Nephron (organoid): ENCODE results near the gene BAIAP2L2.

ENCODE experiments used
- H3K27ac Mint-ChIP-seq, 3 experiments: 2 replicates each; pipeline ENCODE4 v1.8.0; 2020; ENCODE audit warnings: mixed read lengths in 3 of 3, mild to moderate bottlenecking in 2 of 3, moderate library complexity in 1 of 3
- H3K27me3 Mint-ChIP-seq: 2 replicates; pipeline ENCODE4 v1.8.0; 2021; ENCODE audit warnings: low read depth, mild to moderate bottlenecking, moderate library complexity, mixed read lengths
- H3K36me3 Mint-ChIP-seq: 2 replicates; pipeline ENCODE4 v1.8.0; 2020; ENCODE audit warnings: low read depth, mixed read lengths
- H3K4me1 Mint-ChIP-seq: 2 replicates; pipeline ENCODE4 v1.8.0; 2020; ENCODE audit warnings: mixed read lengths
- H3K4me3 Mint-ChIP-seq, 3 experiments: 2 replicates each; pipeline ENCODE4 v1.8.0; 2020; ENCODE audit warnings: mild to moderate bottlenecking in 3 of 3, mixed read lengths in 3 of 3, moderate library complexity in 2 of 3
- H3K9me3 Mint-ChIP-seq: 2 replicates; pipeline ENCODE4 v1.8.0; 2020; ENCODE audit warnings: mixed read lengths
- CTCF ChIP-seq, 3 experiments: fragments of 200-600 bp; sonication (generic); IDR thresholded peaks; one replicate each; pipeline ENCODE4 v1.5.0; 2021; ENCODE audit warnings: antibody characterized with exemption in 3 of 3; ENCODE audit not compliant: unreplicated experiment in 3 of 3

Gene BAIAP2L2

DNA sequence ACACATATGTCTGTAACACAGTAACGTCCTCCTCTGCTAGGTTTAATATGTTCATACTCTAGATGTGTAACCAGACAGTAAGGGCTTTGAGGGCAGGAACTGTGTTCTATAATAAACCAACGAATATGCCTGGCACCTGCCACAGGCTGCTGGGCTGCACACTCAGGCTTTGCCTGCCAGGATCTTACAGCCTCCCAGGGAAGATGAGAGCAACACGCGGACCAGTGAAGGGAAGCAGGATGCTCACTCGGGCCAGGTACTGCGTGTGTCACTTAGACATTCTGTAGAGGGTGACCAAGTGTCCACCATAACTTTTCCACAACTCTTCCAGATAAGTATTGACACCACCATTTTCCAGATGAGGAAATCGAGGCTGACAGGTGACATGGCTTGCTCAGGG is 21.7 kb upstream of the BAIAP2L2 start:
- Mint-ChIP-seq H3K27ac (no peak overlapping the region), H3K36me3 (peaks cover 28% of the 10 kb centered on the region), H3K4me3 (no peak overlapping the region), H3K4me1 (no peaks in the 10 kb centered on the region), H3K27me3 (no peaks in the 10 kb centered on the region), H3K9me3 (no peaks in the 10 kb centered on the region)
- TF ChIP-seq CTCF (IDR thresholded peaks at IDR 0.05; ENCODE audit: unreplicated experiment in 3 of 3) = no peak

DNA sequence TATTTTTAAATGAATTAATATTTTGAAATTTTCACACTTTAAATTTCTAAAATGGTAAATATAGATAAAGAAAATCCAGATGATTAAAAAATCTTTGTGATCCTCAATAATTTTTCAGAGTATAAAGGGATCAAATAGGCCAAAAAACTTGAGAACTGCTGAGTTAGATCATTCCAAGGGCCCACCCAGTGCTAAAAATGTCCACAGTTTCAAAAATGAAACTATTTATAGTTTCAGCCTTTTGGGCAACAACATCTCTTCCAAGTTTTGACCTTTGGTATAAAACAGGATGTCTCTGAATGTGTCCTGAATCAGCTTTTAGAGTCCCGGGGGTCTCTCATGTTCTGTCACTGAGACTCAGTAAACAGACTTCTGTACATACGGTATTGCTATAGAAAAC is 20.9 kb upstream of the BAIAP2L2 start:
- Mint-ChIP-seq H3K27me3 (no peaks in the 10 kb centered on the region), H3K4me1 (no peaks in the 10 kb centered on the region), H3K4me3 (no peak overlapping the region), H3K9me3 (no peaks in the 10 kb centered on the region), H3K36me3 (peaks cover 28% of the 10 kb centered on the region), H3K27ac (no peak overlapping the region)
- no peak for TF ChIP-seq CTCF (IDR thresholded peaks at IDR 0.05; ENCODE audit: unreplicated experiment in 3 of 3)

- Mint-ChIP-seq H3K4me1 (no peaks in the 10 kb centered on the region), H3K27ac (no peak overlapping the region), H3K27me3 (no peaks in the 10 kb centered on the region), H3K36me3 (peaks cover 16% of the 10 kb centered on the region), H3K4me3 (no peak overlapping the region), H3K9me3 (no peaks in the 10 kb centered on the region)
- TF ChIP-seq CTCF (IDR thresholded peaks at IDR 0.05; ENCODE audit: unreplicated experiment in 3 of 3) = no peak
Measured at GRCh38 chr22:38129856-38130255, 19.4 kb upstream of the BAIAP2L2 start.

DNA sequence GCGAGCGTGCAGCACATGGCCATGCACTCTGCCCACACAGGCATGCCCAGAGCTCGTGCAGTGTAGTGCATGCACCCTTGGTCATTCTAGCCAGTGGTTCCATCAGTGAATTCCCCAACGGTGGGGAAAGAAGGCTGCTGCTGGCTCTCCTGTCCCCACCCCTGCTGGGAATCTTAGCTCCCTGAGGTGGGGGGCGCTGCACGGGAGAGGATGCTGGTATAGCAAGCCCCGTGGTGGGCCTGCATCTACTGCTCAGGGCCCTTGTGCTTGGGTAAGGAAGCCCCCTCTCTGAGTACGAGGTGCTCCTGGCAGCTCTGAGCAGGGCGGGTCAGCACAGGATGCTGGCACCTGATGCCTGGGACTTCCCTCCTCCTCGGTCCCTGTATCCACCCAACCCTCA is 18.5 kb upstream of the BAIAP2L2 start:
- H3K4me1 Mint-ChIP-seq = no peaks in the 10 kb centered on the region
- H3K4me3 Mint-ChIP-seq = no peak overlapping the region
- peaks cover 10% of the 10 kb centered on the region for H3K36me3 Mint-ChIP-seq
- no peak overlapping the region for H3K27ac Mint-ChIP-seq
- no peaks in the 10 kb centered on the region for H3K9me3 Mint-ChIP-seq
- no peak for TF ChIP-seq CTCF (IDR thresholded peaks at IDR 0.05; ENCODE audit: unreplicated experiment in 3 of 3)
- no peaks in the 10 kb centered on the region for H3K27me3 Mint-ChIP-seq

GRCh38 chr22:38127869-38128268 is 17.4 kb upstream of the BAIAP2L2 start:
- Mint-ChIP-seq H3K36me3 (peaks cover 5% of the 10 kb centered on the region), H3K27ac (no peak overlapping the region), H3K4me1 (no peaks in the 10 kb centered on the region), H3K27me3 (no peaks in the 10 kb centered on the region), H3K4me3 (no peak overlapping the region), H3K9me3 (no peaks in the 10 kb centered on the region)
- no peak for TF ChIP-seq CTCF (IDR thresholded peaks at IDR 0.05; ENCODE audit: unreplicated experiment in 3 of 3)

DNA sequence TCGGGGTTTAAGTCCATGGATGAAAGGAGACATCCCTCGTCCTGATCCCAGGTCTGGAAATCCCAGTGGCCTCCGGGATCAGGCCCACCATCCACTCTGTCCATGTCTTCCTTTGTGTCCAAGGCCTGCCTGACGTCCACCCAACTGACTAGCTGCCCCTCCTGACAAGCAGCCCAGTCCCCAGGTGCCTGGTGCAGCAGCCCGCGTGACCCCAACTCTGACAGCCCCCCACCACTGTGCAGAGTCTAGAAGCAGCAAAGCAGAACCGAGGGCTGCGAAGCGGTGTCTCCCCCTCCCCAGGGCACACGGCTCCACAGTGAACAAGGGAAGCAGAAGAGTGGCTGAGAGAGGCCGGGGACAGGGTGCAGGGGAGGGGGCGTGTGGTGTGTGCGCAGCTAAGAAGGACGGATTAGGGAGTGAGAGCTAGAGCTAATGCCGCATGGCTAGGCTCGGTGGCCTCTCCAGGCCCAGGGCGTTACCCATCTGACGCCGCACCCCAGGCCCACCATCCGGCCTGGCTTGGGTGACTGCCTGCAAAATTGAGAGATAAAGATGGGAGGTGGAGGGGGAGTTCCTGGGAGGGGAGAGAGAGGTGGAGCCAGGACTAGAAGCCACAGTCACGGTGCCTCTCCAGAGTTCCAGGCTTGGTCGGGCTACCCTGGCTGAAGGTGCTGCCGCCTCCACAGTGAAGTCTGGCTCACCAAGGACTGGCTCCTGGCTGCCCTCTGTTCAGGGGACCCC is 16.6 kb upstream of the BAIAP2L2 start:
- H3K4me3 Mint-ChIP-seq = no peak overlapping the region
- no peaks in the 10 kb centered on the region for H3K4me1 Mint-ChIP-seq
- H3K27ac Mint-ChIP-seq = no peak overlapping the region
- no peak for TF ChIP-seq CTCF (IDR thresholded peaks at IDR 0.05; ENCODE audit: unreplicated experiment in 3 of 3)
- H3K9me3 Mint-ChIP-seq = no peaks in the 10 kb centered on the region
- peaks cover 2% of the 10 kb centered on the region for H3K36me3 Mint-ChIP-seq
- H3K27me3 Mint-ChIP-seq = peaks cover 2% of the 10 kb centered on the region
